Breast epithelium (tissue), 4 donors: ENCODE measurements around the gene SERPINB6. TPM values are rescaled to one million over a fixed set of nuclear protein-coding genes. Genes with fewer than 3 reads are reported as not detected.

Experiments
- DNase-seq, 2 donors: peaks; one replicate each; pipeline ENCODE4 v3.0.0-alpha.2; 2019; ENCODE audit warnings: low spot score in 2 of 2
- H3K27ac ChIP-seq, 2 donors: fragments of 200-600 bp; sonication (generic) in 1 of 2; one replicate each; pipeline ENCODE4 v1.5.1; 2016 to 2019; ENCODE audit warnings: mild to moderate bottlenecking in 1 of 2
- H3K27me3 ChIP-seq, 2 donors: fragments of 200-600 bp; sonication (generic) in 1 of 2; one replicate each; pipeline versions ENCODE4 v1.5.1 to v1.6.0; 2017 to 2019; ENCODE audit warnings: control low read depth in 1 of 2, mild to moderate bottlenecking in 1 of 2
- H3K36me3 ChIP-seq: fragments of 200-600 bp; one replicate; pipeline ENCODE4 v1.5.1; 2019
- H3K4me1 ChIP-seq, 2 donors: fragments of 200-600 bp; sonication (generic); one replicate each; pipeline ENCODE4 v1.5.1; 2016 to 2019; ENCODE audit warnings: control low read depth in 1 of 2
- H3K4me3 ChIP-seq, 3 donors: fragments of 200-600 bp; sonication (generic); 1 replicate in 2 of 3; 2 replicates in 1 of 3; pipeline ENCODE4 v1.5.1; 2016 to 2019; ENCODE audit warnings: mild to moderate bottlenecking in 3 of 3, moderate library complexity in 2 of 3
- H3K9me3 ChIP-seq, 2 donors: fragments of 200-600 bp; sonication (generic) in 1 of 2; one replicate each; pipeline ENCODE4 v1.5.1; 2016 to 2019; ENCODE audit warnings: control low read depth in 1 of 2
- CTCF ChIP-seq, 3 donors: fragments of 450-650 bp; IDR thresholded peaks; one replicate each; pipeline ENCODE4 v1.5.1; 2016 to 2017; ENCODE audit warnings: antibody characterized with exemption in 3 of 3, mild to moderate bottlenecking in 3 of 3, moderate library complexity in 3 of 3
- POLR2A ChIP-seq: fragments of 450-650 bp; IDR thresholded peaks from one replicate; pipeline ENCODE4 v1.6.1; 2016; ENCODE audit warnings: antibody characterized with exemption, mild to moderate bottlenecking, moderate library complexity
- POLR2AphosphoS5 ChIP-seq, 3 donors: sonication (generic); formaldehyde crosslinking; IDR thresholded peaks; one replicate each; pipeline ENCODE4 v1.6.1; 2017; ENCODE audit warnings: antibody characterized with exemption in 3 of 3
- intact Hi-C: fragments of 100-400 bp; cut with DNase I; formaldehyde crosslinking; loops from one replicate; pipeline ENCODE4 v1.15.1; 2023; ENCODE audit warnings: low total_unique reads
- total RNA-seq, 3 donors: library from RNA; depleted of rRNA; stranded (reverse); fragments of >200 nt; gene quantifications; one replicate each; pipeline ENCODE4 v1.1.0, GENCODE V29; 2016

Gene SERPINB6
- total RNA-seq, 3 donors from 2014 or later = 100 to 146 (median 137) TPM

- TF ChIP-seq POLR2AphosphoS5 (IDR thresholded peaks at IDR 0.05) (no peak), POLR2A (no peak), CTCF (IDR thresholded peaks at IDR 0.05) (no peak)
- intact Hi-C loops = loop anchor here (10.0 kb wide), 1 partner anchor 252 kb away; no protein-coding TSS in a partner anchor
- H3K27me3 ChIP-seq = no peaks in the 10 kb centered on the region
- no peak for DNase-seq
- no peaks in the 10 kb centered on the region for H3K4me1 ChIP-seq
- no peak overlapping the region for H3K4me3 ChIP-seq
- no peaks in the 10 kb centered on the region for H3K9me3 ChIP-seq
- H3K36me3 ChIP-seq = no peaks in the 10 kb centered on the region
- H3K27ac ChIP-seq = peak overlapping the region in 1 of 2 donors; percentile 10
Observed at GRCh38 chr6:2992330-2992979, 21.1 kb upstream of the SERPINB6 start.

GRCh38 chr6:2990932-2991506 is 19.7 kb upstream of the SERPINB6 start:
- TF ChIP-seq POLR2AphosphoS5 (IDR thresholded peaks at IDR 0.05) (no peak), CTCF (IDR thresholded peaks at IDR 0.05) (no peak), POLR2A (no peak)
- Histone ChIP-seq H3K27me3 (no peaks in the 10 kb centered on the region), H3K36me3 (no peaks in the 10 kb centered on the region), H3K9me3 (no peaks in the 10 kb centered on the region), H3K4me3 (peak overlapping the region; percentile 82 to 96 (median 95)), H3K27ac (peak overlapping the region; percentile 98), H3K4me1 (no peaks in the 10 kb centered on the region)
- no peak for DNase-seq
- intact Hi-C loops = loop anchor here (10.0 kb wide), 1 partner anchor 254 kb away; no protein-coding TSS in a partner anchor

- Histone ChIP-seq H3K4me3 (peak overlapping the region; percentile 82 to 96 (median 95)), H3K27ac (peak overlapping the region; percentile 98), H3K9me3 (no peaks in the 10 kb centered on the region), H3K4me1 (no peaks in the 10 kb centered on the region), H3K36me3 (no peaks in the 10 kb centered on the region), H3K27me3 (no peaks in the 10 kb centered on the region)
- no peak for DNase-seq
- no peak for TF ChIP-seq CTCF (IDR thresholded peaks at IDR 0.05)
- intact Hi-C loops = loop anchor here (10.0 kb wide), 1 partner anchor 254 kb away; no protein-coding TSS in a partner anchor
Observed at GRCh38 chr6:2990248-2990931, 19.0 kb upstream of the SERPINB6 start.

- peak; percentile 78 to 92 for DNase-seq
- Histone ChIP-seq H3K27me3 (no peaks in the 10 kb centered on the region), H3K27ac (peak overlapping the region; percentile 98), H3K36me3 (no peaks in the 10 kb centered on the region), H3K9me3 (no peaks in the 10 kb centered on the region), H3K4me3 (peak overlapping the region; percentile 82 to 96 (median 95)), H3K4me1 (no peaks in the 10 kb centered on the region)
- intact Hi-C loops = loop anchor here (2.0 to 10.0 kb wide), 2 partner anchors 141 to 255 kb away; no protein-coding TSS in a partner anchor
- TF ChIP-seq POLR2AphosphoS5 (IDR thresholded peaks at IDR 0.05) = peak; percentile 56 to 97 (median 92)
- peak; percentile 80 for TF ChIP-seq POLR2A
- peak in 1 of 3 donors; percentile 11 for TF ChIP-seq CTCF (IDR thresholded peaks at IDR 0.05)
Observed at GRCh38 chr6:2989332-2990247, 18.2 kb upstream of the SERPINB6 start.
